A549 (cell line): ENCODE measurements around the gene RAB15. TPM values are rescaled to one million over a fixed set of nuclear protein-coding genes. Genes with fewer than 3 reads are reported as not detected.

Source experiments
- ATAC-seq, 2 experiments: fragments of 200-7000 bp in 1 of 2; fragments of >200 bp in 1 of 2; cut with Nextera tagmentation in 1 of 2; cut with Tn5 transposase in 1 of 2; 3 replicates each; pipeline versions ENCODE4 v1.8.0 to v1.9.1; 2018 to 2020; ENCODE audit warnings: mild to moderate bottlenecking in 1 of 2, moderate library complexity in 1 of 2
- CTCF ChIA-PET: fragments of 300-600 bp; sonication (Branson Sonifier 250); formaldehyde crosslinking; extraction: SDS; loops from one replicate; lab custom pipeline; 2021; ENCODE audit warnings: antibody characterized with exemption, inconsistent platforms; lab: Yijun Ruan, JAX
- POLR2A ChIA-PET: fragments of 350-600 bp; formaldehyde crosslinking; extraction: SDS; loops from one replicate; lab custom pipeline; 2021; ENCODE audit warnings: antibody characterized with exemption, inconsistent platforms; lab: Yijun Ruan, JAX
- DNase-seq, 2 experiments: peaks; one replicate each; pipeline versions ENCODE4 v3.0.0 to v3.0.0-alpha.2; 2011 to 2016; ENCODE audit warnings: low read depth in 1 of 2, low spot score in 1 of 2
- FAIRE-seq: peaks from 2 replicates; lab custom pipeline; 2011; peaks lifted over from hg19 to GRCh38; lab: Jason Lieb, UNC
- H3K27ac ChIP-seq, 2 experiments: fragments of >200 bp; sonication (Bioruptor Twin); formaldehyde crosslinking; 3 replicates each; pipeline ENCODE4 v1.5.1; 2016 to 2017
- H3K4me1 ChIP-seq: fragments of >200 bp; sonication (Bioruptor Twin); formaldehyde crosslinking; 3 replicates; pipeline ENCODE4 v1.6.1; 2016
- H3K4me2 ChIP-seq: fragments of >200 bp; sonication (Bioruptor Twin); formaldehyde crosslinking; 3 replicates; pipeline ENCODE4 v1.6.1; 2016
- H3K4me3 ChIP-seq: fragments of >200 bp; sonication (Bioruptor Twin); formaldehyde crosslinking; 3 replicates; pipeline ENCODE4 v1.5.1; 2016
- H3K9me3 ChIP-seq: fragments of >200 bp; sonication (Bioruptor Twin); formaldehyde crosslinking; 3 replicates; pipeline ENCODE4 v1.6.1; 2016
- BHLHE40 ChIP-seq: IDR thresholded peaks from 2 replicates; pipeline ENCODE4 v1.6.1; 2012; ENCODE audit warnings: low read depth, low read length, inconsistent platforms
- CEBPB ChIP-seq, 2 experiments: fragments of >200 bp in 1 of 2; sonication (Bioruptor Twin) in 1 of 2; formaldehyde crosslinking in 1 of 2; IDR thresholded peaks; 2 replicates each; pipeline ENCODE4 v1.6.1; 2012 to 2016
- CHD4 ChIP-seq: fragments of 200-600 bp; sonication (generic); IDR thresholded peaks from 2 replicates; pipeline ENCODE4 v1.6.1; 2016; ENCODE audit warnings: antibody characterized with exemption, mild to moderate bottlenecking, borderline replicate concordance
- ESRRA ChIP-seq: fragments of 150-350 bp; IDR thresholded peaks from 2 replicates; pipeline ENCODE4 v1.6.1; 2014; ENCODE audit warnings: mild to moderate bottlenecking, low read length, borderline replicate concordance
- FOXS1 ChIP-seq: fragments of 250-450 bp; sonication (Bioruptor Pico); IDR thresholded peaks from 2 replicates; pipeline ENCODE4 v1.5.0; 2020; ENCODE audit warnings: mild to moderate bottlenecking, moderate library complexity
- GATA3 ChIP-seq: IDR thresholded peaks from 2 replicates; pipeline ENCODE4 v1.6.1; 2012; ENCODE audit warnings: borderline replicate concordance
- JUNB ChIP-seq: fragments of >200 bp; sonication (Bioruptor Twin); formaldehyde crosslinking; IDR thresholded peaks from 2 replicates; pipeline ENCODE4 v1.6.1; 2016
- KDM5A ChIP-seq: fragments of 200-600 bp; sonication (generic); IDR thresholded peaks from 2 replicates; pipeline ENCODE4 v1.6.1; 2016; ENCODE audit warnings: antibody characterized with exemption, mild to moderate bottlenecking
- NPAS2 ChIP-seq: fragments of 250-450 bp; sonication (Bioruptor Pico); IDR thresholded peaks from 2 replicates; pipeline ENCODE4 v1.8.0; 2022; ENCODE audit warnings: mild to moderate bottlenecking, moderate library complexity, borderline replicate concordance
- NR3C1 ChIP-seq: fragments of >200 bp; sonication (Bioruptor Twin); formaldehyde crosslinking; IDR thresholded peaks from 3 replicates; pipeline ENCODE4 v1.6.1; 2017
- POLR2AphosphoS2 ChIP-seq: conservative IDR thresholded peaks from 2 replicates; pipeline ENCODE4 v1.6.1; 2012; ENCODE audit warnings: low read length, improper control_type of control experiment, inconsistent platforms
- RAD21 ChIP-seq, 2 experiments: fragments of >200 bp in 1 of 2; sonication (Bioruptor Twin) in 1 of 2; formaldehyde crosslinking in 1 of 2; IDR thresholded peaks in 1 of 2; conservative IDR thresholded peaks in 1 of 2; 2 replicates in 1 of 2; 3 replicates in 1 of 2; pipeline ENCODE4 v1.6.1; 2012 to 2018; ENCODE audit warnings: inconsistent platforms in 1 of 2
- RFX5 ChIP-seq: fragments of 450-650 bp; IDR thresholded peaks from 2 replicates; pipeline ENCODE4 v1.7.1; 2014; ENCODE audit warnings: antibody characterized with exemption, mild to moderate bottlenecking, moderate library complexity
- SREBF2 ChIP-seq: fragments of 450-650 bp; IDR thresholded peaks from 2 replicates; pipeline ENCODE4 v1.6.1; 2014; ENCODE audit warnings: mild to moderate bottlenecking, moderate library complexity
- TP53 ChIP-seq: fragments of 250-450 bp; sonication (Bioruptor Pico); IDR thresholded peaks from 2 replicates; pipeline ENCODE4 v1.5.0; 2021; ENCODE audit warnings: mild to moderate bottlenecking, moderate library complexity
- ZC3H11A ChIP-seq: fragments of 450-650 bp; IDR thresholded peaks from 2 replicates; pipeline ENCODE4 v1.6.1; 2014; ENCODE audit warnings: antibody characterized with exemption, mild to moderate bottlenecking
- ZSCAN20 ChIP-seq: fragments of 250-450 bp; sonication (Bioruptor Pico); IDR thresholded peaks from 2 replicates; pipeline ENCODE4 v1.8.0; 2022; ENCODE audit warnings: mild to moderate bottlenecking, moderate library complexity
- WGBS: methylation state at CpG from one replicate; pipeline ENCODE4 v1.1.6; 2017; ENCODE audit errors: missing lambda C conversion rate; 5-methylcytosine and 5-hydroxymethylcytosine counted together
- polyA plus RNA-seq, 4 experiments: library from polyadenylated mRNA; depleted of rRNA in 3 of 4; stranded (reverse); fragments of >200 nt; fragmentation: RNase III in 1 of 4; extraction: RNeasy Plus Mini Kit Qiagen cat#74134 plus additional on column Dnase treatment in 1 of 4; gene quantifications; 2 replicates in 3 of 4; 3 replicates in 1 of 4; pipeline ENCODE4 v1.2.3, GENCODE V29; 2011 to 2017
- TF ChIP-seq, protein P1 (sequence below): fragments of 150-350 bp; IDR thresholded peaks from 2 replicates; pipeline ENCODE4 v1.6.1; 2014; ENCODE audit warnings: low read depth, mild to moderate bottlenecking, low read length
- TF ChIP-seq, protein P2 (sequence below): fragments of 200-600 bp; sonication (generic); IDR thresholded peaks from 2 replicates; pipeline ENCODE4 v1.6.1; 2016; ENCODE audit warnings: antibody characterized with exemption, mild to moderate bottlenecking, moderate library complexity
- TF ChIP-seq, protein P3 (sequence below): fragments of 250-450 bp; sonication (Bioruptor Pico); IDR thresholded peaks from 2 replicates; pipeline ENCODE4 v1.5.0; 2020; ENCODE audit warnings: low read depth, mild to moderate bottlenecking, moderate library complexity
- TF ChIP-seq, protein P4 (sequence below): IDR thresholded peaks from 2 replicates; pipeline ENCODE4 v1.6.1; 2012

Gene RAB15
- polyA plus RNA-seq, 2 of the 4 experiments (the other 2 are of a cell fraction) = 32.2 to 35.1 TPM

DNA sequence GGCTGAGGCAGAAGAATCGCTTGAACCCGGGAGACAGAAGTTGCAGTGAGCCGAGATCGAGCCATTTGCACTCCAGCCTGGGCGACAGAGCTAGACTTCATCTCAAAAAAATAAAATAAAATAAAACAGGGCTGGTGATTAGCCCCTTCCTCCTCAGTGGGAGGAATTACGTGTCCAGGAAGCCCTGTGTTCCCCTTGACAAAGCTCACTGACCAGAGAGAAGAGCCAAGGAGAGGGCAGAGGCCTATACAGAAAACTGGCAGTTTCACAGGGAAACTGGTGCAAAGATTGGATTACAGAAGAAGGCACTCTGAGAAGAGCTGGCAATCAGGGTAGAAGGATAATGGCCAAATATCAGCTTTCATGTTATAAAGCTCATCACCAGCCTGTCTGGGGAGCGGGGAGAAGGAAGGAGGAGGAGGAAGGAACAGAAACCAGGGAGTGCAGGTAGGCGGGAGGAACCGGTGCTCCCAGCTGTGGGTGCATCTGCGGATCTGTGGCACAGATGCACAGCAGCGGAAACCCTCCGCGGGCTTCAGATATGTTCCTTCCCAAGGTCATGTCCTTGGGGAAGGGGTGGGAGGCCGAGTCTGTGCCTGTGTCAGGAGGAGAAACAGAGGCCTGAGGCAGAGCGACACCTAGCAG is 6.7 kb downstream of the RAB15 start (continued):
- TF ChIP-seq ZSCAN20 (CRISPR knock-in tag) = no peak
- TF ChIP-seq, all 56 proteins: peak for 0

DNA sequence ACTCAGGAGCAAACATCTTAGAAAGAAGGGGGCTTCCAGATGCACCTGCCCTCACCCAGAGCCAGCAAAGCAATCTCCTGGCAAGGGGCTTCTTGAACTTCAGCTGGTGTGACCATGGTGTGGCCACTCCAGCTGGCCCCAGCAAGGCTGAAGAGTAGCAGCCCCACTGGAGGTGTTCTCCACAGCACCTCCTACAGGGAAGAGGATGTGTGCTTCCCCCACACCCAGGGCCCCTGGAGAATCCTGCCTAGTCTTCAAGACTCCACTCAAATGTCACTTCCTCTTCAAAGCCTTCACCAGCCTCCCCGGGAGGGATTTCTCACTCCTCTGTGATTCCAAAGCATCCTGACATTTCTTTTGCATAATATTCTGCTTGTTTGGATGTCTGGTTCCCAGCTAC is 8.5 kb downstream of the RAB15 start:
- no peak overlapping the region for H3K4me3 ChIP-seq
- 0 out of 3 replicates have a peak, but pooled peaks cover 2% of the 10 kb centered on the region for H3K4me1 ChIP-seq
- TF ChIP-seq, protein P1, sequence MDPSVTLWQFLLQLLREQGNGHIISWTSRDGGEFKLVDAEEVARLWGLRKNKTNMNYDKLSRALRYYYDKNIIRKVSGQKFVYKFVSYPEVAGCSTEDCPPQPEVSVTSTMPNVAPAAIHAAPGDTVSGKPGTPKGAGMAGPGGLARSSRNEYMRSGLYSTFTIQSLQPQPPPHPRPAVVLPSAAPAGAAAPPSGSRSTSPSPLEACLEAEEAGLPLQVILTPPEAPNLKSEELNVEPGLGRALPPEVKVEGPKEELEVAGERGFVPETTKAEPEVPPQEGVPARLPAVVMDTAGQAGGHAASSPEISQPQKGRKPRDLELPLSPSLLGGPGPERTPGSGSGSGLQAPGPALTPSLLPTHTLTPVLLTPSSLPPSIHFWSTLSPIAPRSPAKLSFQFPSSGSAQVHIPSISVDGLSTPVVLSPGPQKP = no peak
- TF ChIP-seq KDM5A = no peak
- TF ChIP-seq FOXS1 (CRISPR knock-in tag) = no peak
- TF ChIP-seq NPAS2 = no peak
- no peak for TF ChIP-seq ESRRA
- no peak for TF ChIP-seq NR3C1
- TF ChIP-seq CHD4 = no peak
- TF ChIP-seq ZC3H11A = no peak
- ATAC-seq (peak in 1 of 2 experiments; percentile 54; a peak in 3 of 6 replicates), FAIRE-seq (no peak), DNase-seq (no peak)
- H3K27ac ChIP-seq = no peak overlapping the region
- WGBS = 85% methylated on average over 1 of the region's 1 CpG
- CTCF ChIA-PET = interaction anchor here (0.7 kb wide), 1 partner anchor 14 kb away, joined by 4 read pairs; no protein-coding TSS in a partner anchor
- no peak overlapping the region for H3K4me2 ChIP-seq
- POLR2A ChIA-PET = no interaction called here
- no peaks in the 10 kb centered on the region for H3K9me3 ChIP-seq

DNA sequence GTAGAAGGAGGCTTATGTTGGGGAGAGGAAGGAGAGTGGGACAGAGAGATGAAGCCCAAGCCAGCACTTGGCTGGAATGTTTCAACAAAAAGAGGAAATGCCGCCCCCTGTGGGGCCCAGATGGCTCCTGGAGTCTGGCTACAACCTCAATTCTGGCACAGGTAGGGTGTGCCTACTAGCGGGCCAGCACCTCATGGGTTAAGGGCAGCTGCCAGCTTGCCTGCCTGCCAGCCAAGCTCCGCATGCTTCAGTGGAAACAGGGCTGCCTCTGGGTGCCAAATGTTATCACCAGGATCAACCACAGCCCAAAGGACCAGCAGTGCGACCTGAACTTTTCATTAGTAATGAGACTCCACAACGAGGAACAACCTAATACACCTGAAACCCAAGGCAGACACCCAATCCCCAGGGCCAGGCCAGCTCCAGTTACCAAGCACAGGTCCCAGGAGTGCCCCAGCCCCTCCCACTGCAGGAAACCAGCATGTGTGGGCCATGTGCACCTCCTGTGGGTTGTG is 11.3 kb downstream of the RAB15 start:
- no peak overlapping the region for H3K4me3 ChIP-seq
- TF ChIP-seq RFX5 (no peak), RAD21 (conservative IDR thresholded peaks at IDR 0.05 in 1 of 2, IDR thresholded peaks at IDR 0.05 in 1 of 2) (peak in 1 of 2 experiments; percentile 26; a peak in 1 of 5 replicates)
- TF ChIP-seq, protein P2, sequence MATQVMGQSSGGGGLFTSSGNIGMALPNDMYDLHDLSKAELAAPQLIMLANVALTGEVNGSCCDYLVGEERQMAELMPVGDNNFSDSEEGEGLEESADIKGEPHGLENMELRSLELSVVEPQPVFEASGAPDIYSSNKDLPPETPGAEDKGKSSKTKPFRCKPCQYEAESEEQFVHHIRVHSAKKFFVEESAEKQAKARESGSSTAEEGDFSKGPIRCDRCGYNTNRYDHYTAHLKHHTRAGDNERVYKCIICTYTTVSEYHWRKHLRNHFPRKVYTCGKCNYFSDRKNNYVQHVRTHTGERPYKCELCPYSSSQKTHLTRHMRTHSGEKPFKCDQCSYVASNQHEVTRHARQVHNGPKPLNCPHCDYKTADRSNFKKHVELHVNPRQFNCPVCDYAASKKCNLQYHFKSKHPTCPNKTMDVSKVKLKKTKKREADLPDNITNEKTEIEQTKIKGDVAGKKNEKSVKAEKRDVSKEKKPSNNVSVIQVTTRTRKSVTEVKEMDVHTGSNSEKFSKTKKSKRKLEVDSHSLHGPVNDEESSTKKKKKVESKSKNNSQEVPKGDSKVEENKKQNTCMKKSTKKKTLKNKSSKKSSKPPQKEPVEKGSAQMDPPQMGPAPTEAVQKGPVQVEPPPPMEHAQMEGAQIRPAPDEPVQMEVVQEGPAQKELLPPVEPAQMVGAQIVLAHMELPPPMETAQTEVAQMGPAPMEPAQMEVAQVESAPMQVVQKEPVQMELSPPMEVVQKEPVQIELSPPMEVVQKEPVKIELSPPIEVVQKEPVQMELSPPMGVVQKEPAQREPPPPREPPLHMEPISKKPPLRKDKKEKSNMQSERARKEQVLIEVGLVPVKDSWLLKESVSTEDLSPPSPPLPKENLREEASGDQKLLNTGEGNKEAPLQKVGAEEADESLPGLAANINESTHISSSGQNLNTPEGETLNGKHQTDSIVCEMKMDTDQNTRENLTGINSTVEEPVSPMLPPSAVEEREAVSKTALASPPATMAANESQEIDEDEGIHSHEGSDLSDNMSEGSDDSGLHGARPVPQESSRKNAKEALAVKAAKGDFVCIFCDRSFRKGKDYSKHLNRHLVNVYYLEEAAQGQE = no peak
- TF ChIP-seq, all 56 proteins: peak for 1
- DNase-seq (no peak), FAIRE-seq (no peak), ATAC-seq (peak; percentile 44 to 66; a peak in 3 of 6 replicates)
- no peak overlapping the region for H3K4me2 ChIP-seq
- 69% methylated on average over 3 of the region's 5 CpGs for WGBS
- H3K27ac ChIP-seq = no peak overlapping the region
- no peaks in the 10 kb centered on the region for H3K4me1 ChIP-seq
- POLR2A ChIA-PET = no interaction called here
- H3K9me3 ChIP-seq = no peaks in the 10 kb centered on the region
- CTCF ChIA-PET = interaction anchor here (0.9 to 2.0 kb wide), 9 partner anchors 9 to 25 kb away, joined by 3 to 8 read pairs (median 3); no protein-coding TSS in a partner anchor

DNA sequence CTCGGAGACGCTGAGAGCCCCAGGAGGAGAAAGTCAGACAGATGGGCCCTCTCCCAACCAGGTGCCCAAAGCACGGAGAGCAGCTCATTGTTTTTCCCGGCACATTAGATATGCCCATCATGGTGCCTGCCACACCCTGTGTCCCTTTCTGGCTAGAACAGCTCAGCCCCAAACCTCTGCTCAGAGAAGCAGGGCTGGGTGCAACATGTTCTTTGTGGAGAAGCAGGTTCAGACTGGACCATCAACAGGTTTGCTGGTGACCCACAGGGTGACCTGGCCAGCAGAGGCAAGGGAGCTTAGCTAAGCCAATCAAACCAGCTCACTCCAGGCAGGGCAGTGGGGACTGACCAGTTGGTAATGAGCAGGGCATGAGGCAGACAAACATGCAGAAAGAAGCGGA is 13.4 kb downstream of the RAB15 start:
- no peak overlapping the region for H3K4me2 ChIP-seq
- no peak for FAIRE-seq
- POLR2A ChIA-PET = no interaction called here
- ATAC-seq = no peak
- H3K4me3 ChIP-seq = no peak overlapping the region
- CTCF ChIA-PET = interaction anchor here (1.0 to 2.0 kb wide), 3 partner anchors 11 to 28 kb away, joined by 3 to 8 read pairs (median 4); partner anchors contain the start of gene FNTB
- no peak overlapping the region for H3K27ac ChIP-seq
- no peaks in the 10 kb centered on the region for H3K9me3 ChIP-seq
- no peak for DNase-seq
- no peaks in the 10 kb centered on the region for H3K4me1 ChIP-seq
- WGBS = 89% methylated on average over 5 of the region's 5 CpGs
- no peak for TF ChIP-seq TP53 (CRISPR knock-in tag)
- TF ChIP-seq, protein P3, sequence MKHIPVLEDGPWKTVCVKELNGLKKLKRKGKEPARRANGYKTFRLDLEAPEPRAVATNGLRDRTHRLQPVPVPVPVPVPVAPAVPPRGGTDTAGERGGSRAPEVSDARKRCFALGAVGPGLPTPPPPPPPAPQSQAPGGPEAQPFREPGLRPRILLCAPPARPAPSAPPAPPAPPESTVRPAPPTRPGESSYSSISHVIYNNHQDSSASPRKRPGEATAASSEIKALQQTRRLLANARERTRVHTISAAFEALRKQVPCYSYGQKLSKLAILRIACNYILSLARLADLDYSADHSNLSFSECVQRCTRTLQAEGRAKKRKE (CRISPR knock-in tag) = no peak
- no peak for TF ChIP-seq POLR2AphosphoS2
- TF ChIP-seq NR3C1 = no peak
- TF ChIP-seq CEBPB (IDR thresholded peaks at IDR 0.05) = no peak
- TF ChIP-seq JUNB = no peak
- no peak for TF ChIP-seq BHLHE40
- no peak for TF ChIP-seq GATA3
- no peak for TF ChIP-seq SREBF2
- TF ChIP-seq, protein P4, sequence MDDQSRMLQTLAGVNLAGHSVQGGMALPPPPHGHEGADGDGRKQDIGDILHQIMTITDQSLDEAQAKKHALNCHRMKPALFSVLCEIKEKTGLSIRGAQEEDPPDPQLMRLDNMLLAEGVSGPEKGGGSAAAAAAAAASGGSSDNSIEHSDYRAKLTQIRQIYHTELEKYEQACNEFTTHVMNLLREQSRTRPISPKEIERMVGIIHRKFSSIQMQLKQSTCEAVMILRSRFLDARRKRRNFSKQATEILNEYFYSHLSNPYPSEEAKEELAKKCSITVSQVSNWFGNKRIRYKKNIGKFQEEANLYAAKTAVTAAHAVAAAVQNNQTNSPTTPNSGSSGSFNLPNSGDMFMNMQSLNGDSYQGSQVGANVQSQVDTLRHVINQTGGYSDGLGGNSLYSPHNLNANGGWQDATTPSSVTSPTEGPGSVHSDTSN = no peak
- TF ChIP-seq NPAS2 = no peak
- TF ChIP-seq, all 56 proteins: peak for 0
